SK-N-SH (cell line): ENCODE data around the gene CLEC9A. TPM values are rescaled to one million over a fixed set of nuclear protein-coding genes. Genes with fewer than 3 reads are reported as not detected.

ENCODE experiments used
- CTCF ChIA-PET: fragments of 300-600, 350-600 bp; formaldehyde crosslinking; extraction: SDS; loops from one replicate; lab custom pipeline; 2021; lab: Yijun Ruan, JAX
- POLR2A ChIA-PET: fragments of 350-600 bp; sonication (Branson Sonifier 250); formaldehyde crosslinking; extraction: SDS; loops from one replicate; lab custom pipeline; 2020; ENCODE audit warnings: antibody characterized with exemption, inconsistent platforms; lab: Yijun Ruan, JAX
- DNase-seq: peaks from one replicate; pipeline ENCODE4 v3.0.0; 2012
- H2AFZ ChIP-seq: fragments of 200-600 bp; sonication (generic); 2 replicates; pipeline ENCODE4 v1.8.1; 2016; ENCODE audit warnings: antibody characterized with exemption, mild to moderate bottlenecking, low read depth
- H3F3A ChIP-seq: fragments of 200-600 bp; sonication (generic); replicated peaks from 2 replicates; pipeline ENCODE3; 2016; ENCODE audit warnings: antibody characterized with exemption, mild to moderate bottlenecking; ENCODE audit not compliant: insufficient read depth
- H3K27ac ChIP-seq, 2 experiments: fragments of 200-500 bp in 1 of 2; fragments of 200-600 bp in 1 of 2; sonication (Bioruptor generic) in 1 of 2; sonication (generic), shearing (Covaris generic) in 1 of 2; 2 replicates each; pipeline versions ENCODE4 v1.5.1 to v1.6.1; 2014 to 2016; ENCODE audit warnings: low read depth in 2 of 2, inconsistent platforms in 1 of 2, low read length in 1 of 2, mild to moderate bottlenecking in 1 of 2, mixed read lengths in 1 of 2
- H3K27me3 ChIP-seq: fragments of 200-600 bp; sonication (generic), shearing (Covaris generic); 2 replicates; pipeline ENCODE4 v1.6.1; 2016; ENCODE audit warnings: mixed run types; ENCODE audit not compliant: insufficient read depth
- H3K36me3 ChIP-seq, 2 experiments: fragments of 200-500 bp in 1 of 2; fragments of 200-600 bp in 1 of 2; sonication (Bioruptor generic) in 1 of 2; sonication (generic) in 1 of 2; replicated peaks in 1 of 2; 2 replicates each; pipeline versions ENCODE3 to v1.5.1; 2014 to 2016; ENCODE audit warnings: low read length in 1 of 2, mild to moderate bottlenecking in 1 of 2; ENCODE audit not compliant: insufficient read depth in 2 of 2, control insufficient read depth in 1 of 2
- H3K4me1 ChIP-seq, 2 experiments: fragments of 200-500 bp in 1 of 2; fragments of 200-600 bp in 1 of 2; sonication (Bioruptor generic) in 1 of 2; sonication (generic), shearing (Covaris generic) in 1 of 2; 2 replicates each; pipeline versions ENCODE4 v1.5.1 to v1.6.1; 2014 to 2016; ENCODE audit warnings: low read depth in 1 of 2, low read length in 1 of 2, mixed run types in 1 of 2; ENCODE audit not compliant: insufficient read depth in 2 of 2, control insufficient read depth in 1 of 2
- H3K4me2 ChIP-seq: fragments of 200-600 bp; sonication (generic), shearing (Covaris generic); 2 replicates; pipeline ENCODE4 v1.6.1; 2017; ENCODE audit warnings: mixed run types
- H3K4me3 ChIP-seq, 2 experiments: fragments of 200-500 bp in 1 of 2; fragments of 200-600 bp in 1 of 2; sonication (Bioruptor generic) in 1 of 2; sonication (generic), shearing (Covaris generic) in 1 of 2; 2 replicates each; pipeline versions ENCODE4 v1.5.1 to v1.8.1; 2014 to 2016; ENCODE audit warnings: low read depth in 2 of 2, inconsistent platforms in 1 of 2, low read length in 1 of 2, mild to moderate bottlenecking in 1 of 2, mixed read lengths in 1 of 2, moderate library complexity in 1 of 2
- H3K79me2 ChIP-seq: fragments of 200-600 bp; sonication (generic); 2 replicates; pipeline ENCODE4 v1.8.1; 2017; ENCODE audit warnings: mild to moderate bottlenecking; ENCODE audit not compliant: insufficient read depth
- H3K9ac ChIP-seq: fragments of 200-600 bp; sonication (generic); 2 replicates; pipeline ENCODE4 v1.6.1; 2017; ENCODE audit warnings: mixed run types
- H3K9me2 ChIP-seq: fragments of 200-600 bp; sonication (generic); 2 replicates; pipeline ENCODE4 v1.6.1; 2017; ENCODE audit warnings: mixed run types
- H3K9me3 ChIP-seq: fragments of 200-600 bp; sonication (generic); 2 replicates; pipeline ENCODE4 v1.6.1; 2017; ENCODE audit warnings: mixed run types, mild to moderate bottlenecking, moderate library complexity
- H4K20me1 ChIP-seq: fragments of 200-600 bp; sonication (generic); 2 replicates; pipeline ENCODE4 v1.6.1; 2017; ENCODE audit warnings: mild to moderate bottlenecking, mixed run types; ENCODE audit not compliant: insufficient read depth
- ELF1 ChIP-seq: IDR thresholded peaks from 2 replicates; pipeline ENCODE4 v1.4.0; 2012
- EP300 ChIP-seq, 2 experiments: IDR thresholded peaks; 2 replicates each; pipeline versions ENCODE4 v1.4.0 to v1.6.1; 2012; ENCODE audit warnings: borderline replicate concordance in 1 of 2, low read depth in 1 of 2, low read length in 1 of 2
- GABPA ChIP-seq: IDR thresholded peaks from 2 replicates; pipeline ENCODE4 v1.4.0; 2012; ENCODE audit warnings: low read depth, mild to moderate bottlenecking
- GATA2 ChIP-seq: sonication (generic); formaldehyde crosslinking; IDR thresholded peaks from 2 replicates; pipeline ENCODE4 v1.5.0; 2020; ENCODE audit warnings: mild to moderate bottlenecking, missing genetic modification reagents
- MEF2A ChIP-seq: IDR thresholded peaks from 2 replicates; pipeline ENCODE4 v1.4.0; 2012; ENCODE audit warnings: low read depth, borderline replicate concordance
- POLR2AphosphoS5 ChIP-seq: IDR thresholded peaks from 2 replicates; pipeline ENCODE4 v1.6.1; 2012; ENCODE audit warnings: low read depth, low read length
- RAD21 ChIP-seq: IDR thresholded peaks from 2 replicates; pipeline ENCODE4 v1.6.1; 2012; ENCODE audit warnings: mild to moderate bottlenecking, low read length
- RFX5 ChIP-seq: IDR thresholded peaks from 2 replicates; pipeline ENCODE4 v1.6.1; 2012; ENCODE audit warnings: mild to moderate bottlenecking, improper control_type of control experiment, low read length
- RXRA ChIP-seq: IDR thresholded peaks from 2 replicates; pipeline ENCODE4 v1.4.0; 2012; ENCODE audit warnings: low read depth, mild to moderate bottlenecking, borderline replicate concordance
- TCF12 ChIP-seq: IDR thresholded peaks from 2 replicates; pipeline ENCODE4 v1.4.0; 2012
- TEAD4 ChIP-seq: IDR thresholded peaks from 2 replicates; pipeline ENCODE4 v1.4.0; 2012; ENCODE audit warnings: mild to moderate bottlenecking, borderline replicate concordance; ENCODE audit not compliant: insufficient read depth
- YY1 ChIP-seq: IDR thresholded peaks from 2 replicates; pipeline ENCODE4 v1.4.0; 2012; ENCODE audit warnings: low read depth, mild to moderate bottlenecking
- WGBS: methylation state at CpG from one replicate; pipeline ENCODE4 v1.1.6; 2017; ENCODE audit warnings: low lambda C conversion rate; 5-methylcytosine and 5-hydroxymethylcytosine counted together
- polyA plus RNA-seq, 3 experiments: library from polyadenylated mRNA; depleted of rRNA; stranded (reverse); fragments of >200 nt; gene quantifications; 2 replicates each; pipeline ENCODE4 v1.2.3, GENCODE V29; 2012
- TF ChIP-seq, protein P1 (sequence below): fragments of 150-350 bp; IDR thresholded peaks from 2 replicates; pipeline ENCODE4 v1.6.1; 2017; ENCODE audit warnings: antibody characterized with exemption, low read length, low read depth, borderline replicate concordance
- TF ChIP-seq, protein P2 (sequence below): IDR thresholded peaks from 2 replicates; pipeline ENCODE4 v1.4.0; 2012; ENCODE audit warnings: low read depth
- TF ChIP-seq, protein P3 (sequence below): fragments of 200-600 bp; sonication (generic); IDR thresholded peaks from 2 replicates; pipeline ENCODE4 v1.6.1; 2017; ENCODE audit warnings: antibody characterized with exemption, mild to moderate bottlenecking, moderate library complexity

The CLEC9A gene
- polyA plus RNA-seq, 1 of the 3 experiments (the other 2 are of a cell fraction) = not detected

DNA sequence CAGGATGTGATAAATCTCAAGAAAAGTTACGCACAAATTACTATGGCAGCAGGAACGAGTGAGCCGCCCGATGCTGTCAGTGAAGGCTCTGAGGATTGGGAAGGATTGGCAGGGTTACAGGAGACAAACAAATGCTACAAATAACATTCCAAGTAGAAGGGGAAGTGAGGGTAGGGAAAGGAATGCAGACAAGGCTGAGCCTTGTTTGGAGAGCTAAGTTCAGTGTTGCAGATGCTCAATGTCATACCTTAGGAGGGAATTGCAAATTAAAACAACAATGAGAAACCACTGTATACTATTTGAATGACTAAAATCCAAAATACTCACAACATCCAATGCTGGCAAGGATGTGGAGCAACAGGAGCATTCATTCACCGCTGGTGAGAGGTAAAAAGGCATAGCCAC, 1.3 kb downstream of the CLEC9A start:
- H3K4me1 ChIP-seq = no peaks in the 10 kb centered on the region
- H3K36me3 ChIP-seq = no peaks in the 10 kb centered on the region
- TF ChIP-seq POLR2AphosphoS5 = no peak
- TF ChIP-seq GABPA = no peak
- TF ChIP-seq, protein P1, sequence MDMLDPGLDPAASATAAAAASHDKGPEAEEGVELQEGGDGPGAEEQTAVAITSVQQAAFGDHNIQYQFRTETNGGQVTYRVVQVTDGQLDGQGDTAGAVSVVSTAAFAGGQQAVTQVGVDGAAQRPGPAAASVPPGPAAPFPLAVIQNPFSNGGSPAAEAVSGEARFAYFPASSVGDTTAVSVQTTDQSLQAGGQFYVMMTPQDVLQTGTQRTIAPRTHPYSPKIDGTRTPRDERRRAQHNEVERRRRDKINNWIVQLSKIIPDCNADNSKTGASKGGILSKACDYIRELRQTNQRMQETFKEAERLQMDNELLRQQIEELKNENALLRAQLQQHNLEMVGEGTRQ = no peak
- TF ChIP-seq GATA2 (CRISPR knock-in tag) = no peak
- TF ChIP-seq, protein P2, sequence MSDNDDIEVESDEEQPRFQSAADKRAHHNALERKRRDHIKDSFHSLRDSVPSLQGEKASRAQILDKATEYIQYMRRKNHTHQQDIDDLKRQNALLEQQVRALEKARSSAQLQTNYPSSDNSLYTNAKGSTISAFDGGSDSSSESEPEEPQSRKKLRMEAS = no peak
- TF ChIP-seq YY1 = no peak
- TF ChIP-seq RXRA = no peak
- TF ChIP-seq MEF2A = no peak
- TF ChIP-seq TCF12 = no peak
- TF ChIP-seq EP300 (IDR thresholded peaks at IDR 0.05; ENCODE audit: borderline replicate concordance in 1 of 2, low read depth in 1 of 2, low read length in 1 of 2) = no peak
- no peaks in the 10 kb centered on the region for H3K9me2 ChIP-seq
- DNase-seq = no peak
- H3K4me2 ChIP-seq = no peak overlapping the region
- H3K79me2 ChIP-seq = no peaks in the 10 kb centered on the region
- H2AFZ ChIP-seq = no peak overlapping the region
- no peaks in the 10 kb centered on the region for H4K20me1 ChIP-seq
- H3K9ac ChIP-seq = no peak overlapping the region
- no peaks in the 10 kb centered on the region for H3K9me3 ChIP-seq
- POLR2A ChIA-PET = no interaction called here
- no peaks in the 10 kb centered on the region for H3K27me3 ChIP-seq
- 31% methylated on average over 5 of the region's 5 CpGs for WGBS
- H3F3A ChIP-seq = no peaks in the 10 kb centered on the region
- no peak overlapping the region for H3K4me3 ChIP-seq
- no peak overlapping the region for H3K27ac ChIP-seq
- CTCF ChIA-PET = interaction anchor here (1.3 kb wide), 1 partner anchor 108 kb away, joined by 3 read pairs; no protein-coding TSS in a partner anchor

DNA sequence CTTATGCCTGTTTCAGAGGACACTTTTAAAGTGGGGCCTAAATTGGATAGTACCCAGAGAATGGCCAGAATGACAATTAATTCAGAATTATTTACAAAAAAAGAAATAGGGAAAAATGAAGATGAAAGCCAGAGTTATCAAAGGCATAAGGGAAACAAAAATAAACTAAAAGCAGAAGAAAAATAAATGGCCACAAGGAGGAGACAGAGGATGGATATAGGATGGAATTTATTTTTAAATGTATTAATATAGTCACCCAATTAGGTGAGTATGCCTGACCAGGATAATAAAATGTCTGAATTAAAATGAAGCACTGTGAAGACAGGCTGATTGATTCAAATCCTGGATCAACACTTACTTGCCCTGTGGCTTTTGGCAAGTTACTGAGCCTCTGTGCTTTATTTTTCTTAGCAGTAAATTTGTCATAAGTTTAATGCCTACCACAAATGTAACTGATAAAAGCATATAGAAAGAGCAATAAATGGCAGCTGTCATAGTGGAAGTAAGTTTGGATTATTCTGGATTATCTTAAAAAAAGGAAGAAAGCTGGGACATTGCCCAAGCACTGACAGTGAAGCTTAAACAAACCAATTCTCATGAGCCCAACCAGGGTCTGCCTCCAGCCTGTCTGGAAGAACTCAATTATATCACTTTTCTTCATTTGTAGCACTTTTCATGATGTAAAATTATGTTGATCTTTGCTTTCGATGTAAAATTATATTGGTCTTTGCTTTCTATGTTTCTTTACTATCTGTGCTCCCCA, 3.5 kb downstream of the CLEC9A start:
- Histone ChIP-seq H3F3A (no peaks in the 10 kb centered on the region), H4K20me1 (no peaks in the 10 kb centered on the region), H3K79me2 (no peaks in the 10 kb centered on the region), H3K9ac (no peak overlapping the region), H3K27ac (no peak overlapping the region), H3K27me3 (no peaks in the 10 kb centered on the region), H3K4me3 (no peak overlapping the region), H2AFZ (no peak overlapping the region), H3K9me2 (no peaks in the 10 kb centered on the region), H3K4me2 (no peak overlapping the region), H3K9me3 (no peaks in the 10 kb centered on the region), H3K36me3 (no peaks in the 10 kb centered on the region), H3K4me1 (no peaks in the 10 kb centered on the region)
- 2% methylated on average over 1 of the region's 1 CpG for WGBS
- ChIA-PET CTCF (no interaction called here), POLR2A (no interaction called here)
- TF ChIP-seq, protein P2 = no peak
- no peak for TF ChIP-seq MEF2A
- TF ChIP-seq RAD21 = peak; percentile 30; the same call in 1 of the 2 replicates
- TF ChIP-seq RFX5 = no peak
- TF ChIP-seq, protein P3, sequence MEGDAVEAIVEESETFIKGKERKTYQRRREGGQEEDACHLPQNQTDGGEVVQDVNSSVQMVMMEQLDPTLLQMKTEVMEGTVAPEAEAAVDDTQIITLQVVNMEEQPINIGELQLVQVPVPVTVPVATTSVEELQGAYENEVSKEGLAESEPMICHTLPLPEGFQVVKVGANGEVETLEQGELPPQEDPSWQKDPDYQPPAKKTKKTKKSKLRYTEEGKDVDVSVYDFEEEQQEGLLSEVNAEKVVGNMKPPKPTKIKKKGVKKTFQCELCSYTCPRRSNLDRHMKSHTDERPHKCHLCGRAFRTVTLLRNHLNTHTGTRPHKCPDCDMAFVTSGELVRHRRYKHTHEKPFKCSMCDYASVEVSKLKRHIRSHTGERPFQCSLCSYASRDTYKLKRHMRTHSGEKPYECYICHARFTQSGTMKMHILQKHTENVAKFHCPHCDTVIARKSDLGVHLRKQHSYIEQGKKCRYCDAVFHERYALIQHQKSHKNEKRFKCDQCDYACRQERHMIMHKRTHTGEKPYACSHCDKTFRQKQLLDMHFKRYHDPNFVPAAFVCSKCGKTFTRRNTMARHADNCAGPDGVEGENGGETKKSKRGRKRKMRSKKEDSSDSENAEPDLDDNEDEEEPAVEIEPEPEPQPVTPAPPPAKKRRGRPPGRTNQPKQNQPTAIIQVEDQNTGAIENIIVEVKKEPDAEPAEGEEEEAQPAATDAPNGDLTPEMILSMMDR = peak; percentile 51
- TF ChIP-seq POLR2AphosphoS5 = no peak
- TF ChIP-seq TEAD4 = no peak
- no peak for TF ChIP-seq ELF1
- no peak for DNase-seq
